Vagina (tissue), 2 donors: ENCODE measurements around the gene CNGA3. TPM values are rescaled to one million over a fixed set of nuclear protein-coding genes. Genes with fewer than 3 reads are reported as not detected.
A peak's percentile ranks its signal among the peaks of the same experiment; 100 is the strongest.

Source experiments
- DNase-seq, 2 donors: peaks; one replicate each; pipeline ENCODE4 v3.0.0-alpha.2; 2017; ENCODE audit errors: extremely low spot score in 2 of 2
- H3K27ac ChIP-seq: fragments of 200-600 bp; sonication (generic); one replicate; pipeline ENCODE4 v1.5.1; 2019
- H3K27me3 ChIP-seq: fragments of 200-600 bp; sonication (generic); one replicate; pipeline ENCODE4 v1.5.1; 2019
- H3K36me3 ChIP-seq, 2 donors: fragments of 200-600 bp; sonication (generic); one replicate each; pipeline ENCODE4 v1.5.1; 2017 to 2019
- H3K4me1 ChIP-seq: fragments of 200-600 bp; sonication (generic); one replicate; pipeline ENCODE4 v1.5.1; 2019
- H3K4me3 ChIP-seq, 2 donors: fragments of 200-600 bp; sonication (generic); 1 replicate in 1 of 2; 2 replicates in 1 of 2; pipeline ENCODE4 v1.5.1; 2016 to 2019
- H3K9me3 ChIP-seq: fragments of 200-600 bp; sonication (generic); one replicate; pipeline ENCODE4 v1.5.1; 2019
- CTCF ChIP-seq, 3 experiments: fragments of 450-650 bp in 2 of 3; fragments of 200-600 bp in 1 of 3; sonication (generic) in 1 of 3; IDR thresholded peaks; one replicate each; pipeline ENCODE4 v1.5.1; 2017 to 2019; ENCODE audit warnings: antibody characterized with exemption in 3 of 3, mild to moderate bottlenecking in 2 of 3, moderate library complexity in 2 of 3
- POLR2A ChIP-seq, 2 donors: fragments of 450-650 bp; IDR thresholded peaks; one replicate each; pipeline ENCODE4 v1.6.1; 2017; ENCODE audit warnings: antibody characterized with exemption in 2 of 2, mild to moderate bottlenecking in 2 of 2, moderate library complexity in 2 of 2
- POLR2AphosphoS5 ChIP-seq, 2 donors: sonication (generic); formaldehyde crosslinking; IDR thresholded peaks; one replicate each; pipeline ENCODE4 v1.9.0; 2017; ENCODE audit warnings: antibody characterized with exemption in 2 of 2, mild to moderate bottlenecking in 2 of 2, low read depth in 1 of 2; ENCODE audit not compliant: insufficient read depth in 1 of 2
- intact Hi-C: fragments of 100-400 bp; cut with DNase I; formaldehyde crosslinking; loops from one replicate; pipeline ENCODE4 v1.15.1; 2023
- total RNA-seq: library from RNA; depleted of rRNA; stranded (reverse); fragments of >200 nt; gene quantifications from one replicate; pipeline ENCODE4 v1.2.3, GENCODE V29; 2016

The CNGA3 gene
- total RNA-seq, 1 donor from 2014 or later, result not detected

- intact Hi-C loops, result loop anchor here (10.0 kb wide), 1 partner anchor 188 kb away; the partner anchor contains the start of genes COA5 and UNC50
- no peaks in the 10 kb centered on the region for H3K36me3 ChIP-seq
- H3K27ac ChIP-seq, result no peak overlapping the region
- no peaks in the 10 kb centered on the region for H3K27me3 ChIP-seq
- TF ChIP-seq CTCF (IDR thresholded peaks at IDR 0.05), result no peak
- TF ChIP-seq POLR2A (IDR thresholded peaks at IDR 0.05), result no peak
- no peak for TF ChIP-seq POLR2AphosphoS5 (IDR thresholded peaks at IDR 0.05; ENCODE audit: insufficient read depth in 1 of 2, low read depth in 1 of 2)
- H3K4me1 ChIP-seq, result no peaks in the 10 kb centered on the region
- no peaks in the 10 kb centered on the region for H3K9me3 ChIP-seq
- DNase-seq, result no peak
- no peak overlapping the region for H3K4me3 ChIP-seq
These were observed 70.3 kb downstream of the CNGA3 start for GRCh38 chr2:98416383-98417159.

GRCh38 chr2:98419544-98419943 lies 73.3 kb downstream of the CNGA3 start:
- Histone ChIP-seq H3K4me3 (no peak overlapping the region), H3K27ac (no peak overlapping the region), H3K36me3 (no peaks in the 10 kb centered on the region), H3K9me3 (no peaks in the 10 kb centered on the region), H3K4me1 (no peaks in the 10 kb centered on the region), H3K27me3 (no peaks in the 10 kb centered on the region)
- DNase-seq, result no peak
- TF ChIP-seq POLR2AphosphoS5 (IDR thresholded peaks at IDR 0.05; ENCODE audit: insufficient read depth in 1 of 2, low read depth in 1 of 2), result no peak
- TF ChIP-seq CTCF (IDR thresholded peaks at IDR 0.05), result no peak
- intact Hi-C loops, result loop anchor here (10.0 kb wide), 1 partner anchor 185 kb away; the partner anchor contains the start of genes COA5 and UNC50

GRCh38 chr2:98419977-98420725 lies 73.9 kb downstream of the CNGA3 start:
- intact Hi-C loops, result loop anchor here (10.0 kb wide), 1 partner anchor 185 kb away; the partner anchor contains the start of genes COA5 and UNC50
- H3K4me3 ChIP-seq, result no peak overlapping the region
- DNase-seq, result no peak
- no peaks in the 10 kb centered on the region for H3K9me3 ChIP-seq
- no peaks in the 10 kb centered on the region for H3K36me3 ChIP-seq
- H3K27me3 ChIP-seq, result no peaks in the 10 kb centered on the region
- H3K4me1 ChIP-seq, result no peaks in the 10 kb centered on the region
- no peak for TF ChIP-seq POLR2A (IDR thresholded peaks at IDR 0.05)
- TF ChIP-seq POLR2AphosphoS5 (IDR thresholded peaks at IDR 0.05; ENCODE audit: insufficient read depth in 1 of 2, low read depth in 1 of 2), result peak in 1 of 2 donors; percentile 14
- no peak overlapping the region for H3K27ac ChIP-seq

GRCh38 chr2:98422449-98422848 lies 76.2 kb downstream of the CNGA3 start:
- Histone ChIP-seq H3K4me1 (no peaks in the 10 kb centered on the region), H3K27me3 (no peaks in the 10 kb centered on the region), H3K36me3 (no peaks in the 10 kb centered on the region), H3K9me3 (no peaks in the 10 kb centered on the region), H3K27ac (no peak overlapping the region), H3K4me3 (no peak overlapping the region)
- no peak for DNase-seq
- no peak for TF ChIP-seq CTCF (IDR thresholded peaks at IDR 0.05)
- TF ChIP-seq POLR2A (IDR thresholded peaks at IDR 0.05), result no peak
- no peak for TF ChIP-seq POLR2AphosphoS5 (IDR thresholded peaks at IDR 0.05; ENCODE audit: insufficient read depth in 1 of 2, low read depth in 1 of 2)
- intact Hi-C loops, result no loop called here

GRCh38 chr2:98426771-98427170 lies 80.5 kb downstream of the CNGA3 start:
- H3K36me3 ChIP-seq, result no peaks in the 10 kb centered on the region
- no peak overlapping the region for H3K4me3 ChIP-seq
- no peaks in the 10 kb centered on the region for H3K9me3 ChIP-seq
- intact Hi-C loops, result no loop called here
- H3K27me3 ChIP-seq, result no peaks in the 10 kb centered on the region
- no peak overlapping the region for H3K27ac ChIP-seq
- TF ChIP-seq CTCF (IDR thresholded peaks at IDR 0.05) (no peak), POLR2AphosphoS5 (IDR thresholded peaks at IDR 0.05; ENCODE audit: insufficient read depth in 1 of 2, low read depth in 1 of 2) (no peak), POLR2A (IDR thresholded peaks at IDR 0.05) (no peak)
- no peak for DNase-seq
- no peaks in the 10 kb centered on the region for H3K4me1 ChIP-seq
